ENCODE data around the gene FERMT2. TPM values are rescaled to one million over a fixed set of nuclear protein-coding genes. Genes with fewer than 3 reads are reported as not detected.
"Not testable (repeated sequence)": the region's sequence is repeated elsewhere in the genome, so short reads cannot be mapped to it uniquely, and the experiment has no call there.

FERMT2 gene
- total RNA-seq, 2 experiments from 2014 or later: 0.41 to 1.9 TPM

GRCh38 chr14:52934762-52935161 lies 16.1 kb downstream of the FERMT2 start:
- DNase-seq (no peak), ATAC-seq (no peak)
- Mint-ChIP-seq H3K36me3 (no peaks in the 10 kb centered on the region), H3K27me3 (peaks cover 18% of the 10 kb centered on the region), H3K9me3 (ENCODE audit: low read depth) (no peaks in the 10 kb centered on the region), H3K27ac (no peak overlapping the region), H3K4me1 (no peaks in the 10 kb centered on the region), H3K4me3 (no peak overlapping the region)
- CTCF ChIA-PET: interaction anchor here (0.6 to 1.8 kb wide), 4 partner anchors 12 to 1507 kb away, joined by 3 to 4 read pairs (median 3); no protein-coding TSS in a partner anchor

GRCh38 chr14:52929192-52929807 lies 21.6 kb downstream of the FERMT2 start:
- CTCF ChIA-PET: no interaction called here
- Mint-ChIP-seq H3K27me3 (peaks cover 5% of the 10 kb centered on the region), H3K36me3 (no peaks in the 10 kb centered on the region), H3K4me1 (no peaks in the 10 kb centered on the region), H3K9me3 (ENCODE audit: low read depth) (no peaks in the 10 kb centered on the region), H3K4me3 (no peak overlapping the region), H3K27ac (no peak overlapping the region)
- no peak for DNase-seq
- no peak for ATAC-seq

GRCh38 chr14:52926953-52927352 lies 23.9 kb downstream of the FERMT2 start:
- ATAC-seq (no peak), DNase-seq (no peak)
- H3K27ac Mint-ChIP-seq: no peak overlapping the region
- H3K36me3 Mint-ChIP-seq: no peaks in the 10 kb centered on the region
- peaks cover 5% of the 10 kb centered on the region for H3K27me3 Mint-ChIP-seq
- H3K4me1 Mint-ChIP-seq: no peaks in the 10 kb centered on the region
- CTCF ChIA-PET: interaction anchor here (1.1 kb wide), 1 partner anchor 15 kb away, joined by 3 read pairs; no protein-coding TSS in a partner anchor
- H3K9me3 Mint-ChIP-seq (ENCODE audit: low read depth): no peaks in the 10 kb centered on the region
- H3K4me3 Mint-ChIP-seq: no peak overlapping the region

DNA sequence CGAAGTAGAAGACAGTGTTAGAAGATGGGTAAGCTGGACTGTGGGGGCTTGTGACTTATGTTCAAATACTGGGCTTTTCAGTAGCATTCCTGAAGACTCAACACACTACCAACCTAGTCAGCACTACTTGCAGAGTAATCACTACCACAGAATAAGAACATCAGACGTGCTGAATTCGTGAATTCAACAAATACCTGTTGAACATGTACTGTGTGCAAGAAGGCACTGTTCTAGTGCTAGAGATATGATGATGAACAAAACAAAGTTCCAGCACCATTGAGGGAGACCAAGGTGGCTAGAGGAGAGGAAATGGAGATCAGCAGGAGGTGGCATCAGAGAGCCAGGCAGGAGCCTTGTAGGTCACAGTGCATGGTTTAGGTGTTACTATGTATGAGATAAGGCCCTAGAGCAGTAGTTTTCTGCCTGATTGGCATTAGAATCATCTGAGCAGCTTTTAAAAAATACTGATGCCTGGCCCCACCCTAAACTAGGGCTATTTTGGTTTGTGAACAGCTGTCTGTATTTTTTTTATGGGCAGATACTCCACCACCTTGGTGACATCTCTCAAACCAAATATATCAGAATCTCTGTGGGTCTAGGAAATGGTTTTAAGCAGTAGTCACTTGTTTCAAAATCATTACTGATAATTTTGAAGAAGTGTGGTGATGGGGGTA lies 26.8 kb downstream of the FERMT2 start:
- Mint-ChIP-seq H3K9me3 (ENCODE audit: low read depth) (no peaks in the 10 kb centered on the region), H3K4me1 (peaks cover 6% of the 10 kb centered on the region), H3K27me3 (no peaks in the 10 kb centered on the region), H3K36me3 (peaks cover 1% of the 10 kb centered on the region), H3K4me3 (no peak overlapping the region), H3K27ac (no peak overlapping the region)
- ATAC-seq (peak; percentile 65), DNase-seq (peak; percentile 48)
- CTCF ChIA-PET: interaction anchor here (1.0 to 2.2 kb wide), 4 partner anchors 10 to 382 kb away, joined by 3 to 12 read pairs (median 3); no protein-coding TSS in a partner anchor

- no peaks in the 10 kb centered on the region for H3K27me3 Mint-ChIP-seq
- H3K9me3 Mint-ChIP-seq (ENCODE audit: low read depth): no peaks in the 10 kb centered on the region
- peaks cover 1% of the 10 kb centered on the region for H3K36me3 Mint-ChIP-seq
- H3K27ac Mint-ChIP-seq: no peak overlapping the region
- CTCF ChIA-PET: interaction anchor here (1.2 to 2.3 kb wide), 5 partner anchors 11 to 132 kb away, joined by 3 to 12 read pairs (median 6); no protein-coding TSS in a partner anchor
- H3K4me3 Mint-ChIP-seq: no peak overlapping the region
- H3K4me1 Mint-ChIP-seq: peaks cover 18% of the 10 kb centered on the region
- ATAC-seq (no peak), DNase-seq (no peak)
Measured at GRCh38 chr14:52922656-52923055, 28.2 kb downstream of the FERMT2 start.

GRCh38 chr14:52922059-52922458 lies 28.8 kb downstream of the FERMT2 start:
- CTCF ChIA-PET: interaction anchor here (1.2 to 2.3 kb wide), 5 partner anchors 10 to 133 kb away, joined by 3 to 7 read pairs (median 3); no protein-coding TSS in a partner anchor
- Mint-ChIP-seq H3K27ac (no peak overlapping the region), H3K27me3 (no peaks in the 10 kb centered on the region), H3K36me3 (peaks cover 1% of the 10 kb centered on the region), H3K9me3 (ENCODE audit: low read depth) (no peaks in the 10 kb centered on the region), H3K4me1 (peaks cover 23% of the 10 kb centered on the region), H3K4me3 (no peak overlapping the region)
- DNase-seq: no peak
- ATAC-seq: no peak

GRCh38 chr14:52920411-52920810 lies 30.4 kb downstream of the FERMT2 start:
- peaks cover 24% of the 10 kb centered on the region for H3K4me1 Mint-ChIP-seq
- not testable (repeated sequence) for H3K4me3 Mint-ChIP-seq; ATAC-seq; H3K27ac Mint-ChIP-seq; DNase-seq; H3K36me3 Mint-ChIP-seq; H3K9me3 Mint-ChIP-seq (ENCODE audit: low read depth); H3K27me3 Mint-ChIP-seq
- CTCF ChIA-PET: interaction anchor here (0.7 to 1.0 kb wide), 3 partner anchors 32 to 375 kb away, joined by 3 to 4 read pairs (median 3); no protein-coding TSS in a partner anchor

DNA sequence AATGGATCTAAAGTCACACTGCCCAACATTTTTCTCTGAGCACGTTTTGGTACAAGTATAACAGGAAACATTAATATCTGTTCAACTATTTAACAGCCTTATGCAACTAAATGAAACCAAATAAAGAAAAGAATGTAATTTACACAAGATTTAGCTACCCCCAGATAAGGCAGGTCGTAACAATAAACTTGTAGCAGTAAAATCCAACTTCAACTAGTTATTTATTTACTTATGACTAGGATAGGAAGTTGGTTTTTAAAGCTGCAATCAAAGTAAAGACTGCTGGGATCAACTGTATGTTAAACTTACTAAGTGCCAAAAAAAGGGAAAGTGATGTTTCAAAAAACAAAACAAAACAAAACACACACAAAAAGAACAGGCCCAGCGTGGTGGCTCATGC lies 30.9 kb downstream of the FERMT2 start:
- no peak overlapping the region for H3K27ac Mint-ChIP-seq
- no peaks in the 10 kb centered on the region for H3K9me3 Mint-ChIP-seq (ENCODE audit: low read depth)
- peaks cover 1% of the 10 kb centered on the region for H3K36me3 Mint-ChIP-seq

GRCh38 chr14:52918486-52918885 lies 32.4 kb downstream of the FERMT2 start:
- no peaks in the 10 kb centered on the region for H3K27me3 Mint-ChIP-seq
- CTCF ChIA-PET: interaction anchor here (1.0 to 1.8 kb wide), 5 partner anchors 30 to 233 kb away, joined by 3 to 9 read pairs (median 4); no protein-coding TSS in a partner anchor
- DNase-seq (peak; percentile 52), ATAC-seq (peak; percentile 98)
- H3K9me3 Mint-ChIP-seq (ENCODE audit: low read depth): no peaks in the 10 kb centered on the region
- peak overlapping the region; percentile 75 for H3K27ac Mint-ChIP-seq
- H3K36me3 Mint-ChIP-seq: peaks cover 1% of the 10 kb centered on the region
- H3K4me3 Mint-ChIP-seq: no peak overlapping the region
- peaks cover 24% of the 10 kb centered on the region for H3K4me1 Mint-ChIP-seq

More for the DNA sequence above, 30.9 kb downstream of the FERMT2 start:
- Mint-ChIP-seq H3K4me3 (no peak overlapping the region), H3K4me1 (peaks cover 24% of the 10 kb centered on the region), H3K27me3 (no peaks in the 10 kb centered on the region)
- ATAC-seq (no peak), DNase-seq (no peak)
- CTCF ChIA-PET: interaction anchor here (0.7 to 1.0 kb wide), 4 partner anchors 33 to 387 kb away, joined by 3 to 4 read pairs (median 3); no protein-coding TSS in a partner anchor

DNA sequence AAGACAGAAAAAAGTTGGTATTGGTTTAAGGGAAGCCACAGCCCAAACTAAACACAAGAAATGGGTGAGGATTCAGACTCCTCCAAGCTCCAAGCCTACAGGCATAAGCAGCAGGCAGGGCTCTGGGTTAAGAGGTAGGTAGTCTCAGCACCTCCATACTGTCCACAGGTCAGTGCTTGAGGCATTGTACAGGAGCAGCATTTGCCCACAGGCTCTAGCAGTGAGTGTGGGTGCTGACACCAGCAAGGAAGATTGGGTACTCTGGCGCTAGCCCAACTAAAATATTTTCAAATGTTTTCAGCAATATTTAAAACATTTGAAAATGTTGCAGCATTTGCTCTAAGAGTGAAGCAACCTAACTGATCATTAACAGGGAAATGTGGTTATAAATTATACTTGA lies 33.1 kb downstream of the FERMT2 start:
- peaks cover 24% of the 10 kb centered on the region for H3K4me1 Mint-ChIP-seq
- no peaks in the 10 kb centered on the region for H3K27me3 Mint-ChIP-seq
- H3K9me3 Mint-ChIP-seq (ENCODE audit: low read depth): no peaks in the 10 kb centered on the region
- DNase-seq: peak; percentile 43
- H3K36me3 Mint-ChIP-seq: peaks cover 1% of the 10 kb centered on the region
- ATAC-seq: peak; percentile 37
- H3K27ac Mint-ChIP-seq: peak overlapping the region; percentile 78
- no peak overlapping the region for H3K4me3 Mint-ChIP-seq
- CTCF ChIA-PET: interaction anchor here (1.2 to 1.8 kb wide), 4 partner anchors 31 to 233 kb away, joined by 3 to 9 read pairs (median 4); no protein-coding TSS in a partner anchor

- Mint-ChIP-seq H3K27ac (no peak overlapping the region), H3K4me1 (peaks cover 19% of the 10 kb centered on the region), H3K9me3 (ENCODE audit: low read depth) (no peaks in the 10 kb centered on the region), H3K27me3 (no peaks in the 10 kb centered on the region), H3K4me3 (no peak overlapping the region), H3K36me3 (no peaks in the 10 kb centered on the region)
- CTCF ChIA-PET: interaction anchor here (1.6 kb wide), 1 partner anchor 10 kb away, joined by 3 read pairs; no protein-coding TSS in a partner anchor
- DNase-seq (no peak), ATAC-seq (no peak)
Measured at GRCh38 chr14:52914295-52914694, 36.6 kb downstream of the FERMT2 start.

- no peak for DNase-seq
Measured at GRCh38 chr14:52913271-52913670, 37.6 kb downstream of the FERMT2 start.

GRCh38 chr14:52911904-52912303 lies 38.9 kb downstream of the FERMT2 start:
- CTCF ChIA-PET: interaction anchor here (0.6 kb wide), 1 partner anchor 11 kb away, joined by 3 read pairs; no protein-coding TSS in a partner anchor
- no peaks in the 10 kb centered on the region for H3K4me1 Mint-ChIP-seq

More at GRCh38 chr14:52913271-52913670, 37.6 kb downstream of the FERMT2 start:
- H3K27ac Mint-ChIP-seq: no peak overlapping the region
- H3K4me3 Mint-ChIP-seq: no peak overlapping the region
- H3K9me3 Mint-ChIP-seq (ENCODE audit: low read depth): no peaks in the 10 kb centered on the region
- ATAC-seq: no peak
- CTCF ChIA-PET: interaction anchor here (1.6 kb wide), 1 partner anchor 11 kb away, joined by 3 read pairs; no protein-coding TSS in a partner anchor
- H3K36me3 Mint-ChIP-seq: no peaks in the 10 kb centered on the region
- H3K4me1 Mint-ChIP-seq: peaks cover 11% of the 10 kb centered on the region
- no peaks in the 10 kb centered on the region for H3K27me3 Mint-ChIP-seq

More at GRCh38 chr14:52911904-52912303, 38.9 kb downstream of the FERMT2 start:
- no peaks in the 10 kb centered on the region for H3K27me3 Mint-ChIP-seq
- DNase-seq (no peak), ATAC-seq (no peak)
- H3K9me3 Mint-ChIP-seq (ENCODE audit: low read depth): no peaks in the 10 kb centered on the region
- H3K36me3 Mint-ChIP-seq: no peaks in the 10 kb centered on the region
- no peak overlapping the region for H3K27ac Mint-ChIP-seq
- no peak overlapping the region for H3K4me3 Mint-ChIP-seq
